H9 (cell line): ENCODE measurements around the gene HLA-DPB1. TPM values are rescaled to one million over a fixed set of nuclear protein-coding genes. Genes with fewer than 3 reads are reported as not detected.

ENCODE experiments used
- DNase-seq: peaks from one replicate; pipeline ENCODE4 v3.0.0-alpha.2; 2017
- H2AFZ ChIP-seq: one replicate; pipeline ENCODE4 v1.6.1; 2013; ENCODE audit warnings: mild to moderate bottlenecking, low read length, control low read depth, moderate library complexity
- H2AK5ac ChIP-seq: 2 replicates; pipeline ENCODE4 v1.6.1; 2013; ENCODE audit warnings: low read length, control low read depth, mixed read lengths; ENCODE audit not compliant: insufficient read length
- H2BK120ac ChIP-seq: one replicate; pipeline ENCODE4 v1.6.1; 2013; ENCODE audit warnings: low read depth, mild to moderate bottlenecking, low read length, control low read depth, inconsistent platforms; ENCODE audit not compliant: poor library complexity, severe bottlenecking
- H2BK12ac ChIP-seq: 2 replicates; pipeline ENCODE4 v1.6.1; 2013; ENCODE audit warnings: low read length, control low read depth, mixed read lengths, low read depth; ENCODE audit not compliant: insufficient read length
- H2BK15ac ChIP-seq: 2 replicates; pipeline ENCODE4 v1.6.1; 2013; ENCODE audit warnings: low read depth, low read length, control low read depth
- H2BK20ac ChIP-seq: one replicate; pipeline ENCODE4 v1.6.1; 2013; ENCODE audit warnings: low read depth, mild to moderate bottlenecking, low read length, control low read depth, inconsistent platforms; ENCODE audit not compliant: poor library complexity, severe bottlenecking
- H2BK5ac ChIP-seq: 2 replicates; pipeline ENCODE4 v1.6.1; 2013; ENCODE audit warnings: low read length, control low read depth, mixed read lengths; ENCODE audit not compliant: insufficient read length
- H3K14ac ChIP-seq: 2 replicates; pipeline ENCODE4 v1.6.1; 2013; ENCODE audit warnings: low read length, control low read depth; ENCODE audit not compliant: insufficient read depth
- H3K18ac ChIP-seq: 2 replicates; pipeline ENCODE4 v1.6.1; 2013; ENCODE audit warnings: low read depth, mild to moderate bottlenecking, mixed read lengths, low read length, control low read depth; ENCODE audit not compliant: insufficient read length
- H3K23ac ChIP-seq: 2 replicates; pipeline ENCODE4 v1.6.1; 2013; ENCODE audit warnings: low read length, control low read depth, mixed read lengths, low read depth; ENCODE audit not compliant: insufficient read length
- H3K23me2 ChIP-seq: 2 replicates; pipeline ENCODE4 v1.6.1; 2013; ENCODE audit warnings: low read depth, mild to moderate bottlenecking, mixed read lengths, low read length, control low read depth; ENCODE audit not compliant: insufficient read length, poor library complexity, severe bottlenecking
- H3K27ac ChIP-seq: 2 replicates; pipeline ENCODE4 v1.5.1; 2013; ENCODE audit warnings: low read length, control low read depth, mixed read lengths, low read depth; ENCODE audit not compliant: insufficient read length
- H3K27me3 ChIP-seq: 2 replicates; pipeline ENCODE4 v1.6.1; 2013; ENCODE audit warnings: low read length, control low read depth, inconsistent platforms; ENCODE audit not compliant: insufficient read depth
- H3K4ac ChIP-seq: 2 replicates; pipeline ENCODE4 v1.6.1; 2013; ENCODE audit warnings: low read depth, mild to moderate bottlenecking, control low read depth, inconsistent platforms, low read length, moderate library complexity
- H3K4me1 ChIP-seq: 2 replicates; pipeline ENCODE4 v1.6.1; 2013; ENCODE audit warnings: low read length, control low read depth, inconsistent platforms; ENCODE audit not compliant: insufficient read depth
- H3K4me2 ChIP-seq: 2 replicates; pipeline ENCODE4 v1.6.1; 2013; ENCODE audit warnings: low read length, control low read depth, mixed read lengths; ENCODE audit not compliant: insufficient read length, insufficient read depth
- H3K56ac ChIP-seq: 2 replicates; pipeline ENCODE4 v1.6.1; 2013; ENCODE audit warnings: low read depth, mild to moderate bottlenecking, mixed read lengths, low read length, control low read depth; ENCODE audit not compliant: insufficient read length
- H3K79me1 ChIP-seq: 2 replicates; pipeline ENCODE4 v1.6.1; 2013; ENCODE audit warnings: low read depth, mild to moderate bottlenecking, moderate library complexity, low read length, control low read depth, inconsistent platforms; ENCODE audit not compliant: insufficient read depth, poor library complexity, severe bottlenecking
- H3K79me2 ChIP-seq: 2 replicates; pipeline ENCODE4 v1.6.1; 2013; ENCODE audit warnings: low read length, control low read depth, inconsistent platforms; ENCODE audit not compliant: insufficient read depth
- H3K9ac ChIP-seq: 2 replicates; pipeline ENCODE4 v1.6.1; 2013; ENCODE audit warnings: low read length, control low read depth, mixed read lengths; ENCODE audit not compliant: insufficient read length; ENCODE audit errors: extremely low read depth
- H3K9me3 ChIP-seq: one replicate; pipeline ENCODE4 v1.6.1; 2013; ENCODE audit warnings: low read depth, low read length, inconsistent platforms; ENCODE audit not compliant: control insufficient read depth
- H3T11ph ChIP-seq: one replicate; pipeline ENCODE4 v1.6.1; 2013; ENCODE audit warnings: mild to moderate bottlenecking, low read length, control low read depth, inconsistent platforms
- H4K20me1 ChIP-seq: one replicate; pipeline ENCODE4 v1.6.1; 2013; ENCODE audit not compliant: control insufficient read depth, insufficient read length, insufficient read depth
- H4K5ac ChIP-seq: 2 replicates; pipeline ENCODE4 v1.6.1; 2013; ENCODE audit warnings: low read depth, mild to moderate bottlenecking, mixed read lengths, low read length, control low read depth; ENCODE audit not compliant: insufficient read length
- H4K8ac ChIP-seq: replicated peaks from 2 replicates; pipeline ENCODE4 v1.6.1; 2013; ENCODE audit warnings: low read length, control low read depth, mixed read lengths, low read depth; ENCODE audit not compliant: insufficient read length
- H4K91ac ChIP-seq: 2 replicates; pipeline ENCODE4 v1.6.1; 2013; ENCODE audit warnings: low read depth, mild to moderate bottlenecking, moderate library complexity, mixed read lengths, low read length, control low read depth; ENCODE audit not compliant: insufficient read length
- H3K27ac Mint-ChIP-seq, 3 experiments: 2 replicates in 2 of 3; 3 replicates in 1 of 3; pipeline ENCODE4 v1.8.0; 2020 to 2021; ENCODE audit warnings: mixed read lengths in 3 of 3, mild to moderate bottlenecking in 1 of 3, moderate library complexity in 1 of 3
- H3K27me3 Mint-ChIP-seq: 2 replicates; pipeline ENCODE4 v1.8.0; 2021; ENCODE audit warnings: low read depth, mild to moderate bottlenecking, moderate library complexity, mixed read lengths
- H3K36me3 Mint-ChIP-seq, 3 experiments: 2 replicates in 2 of 3; 3 replicates in 1 of 3; pipeline ENCODE4 v1.8.0; 2020 to 2021; ENCODE audit warnings: low read depth in 3 of 3, mixed read lengths in 3 of 3; ENCODE audit not compliant: insufficient read depth in 1 of 3
- H3K4me1 Mint-ChIP-seq, 2 experiments: 2 replicates each; pipeline ENCODE4 v1.8.0; 2020; ENCODE audit warnings: mixed read lengths in 2 of 2
- H3K4me3 Mint-ChIP-seq, 2 experiments: 2 replicates in 1 of 2; 3 replicates in 1 of 2; pipeline ENCODE4 v1.8.0; 2020 to 2021; ENCODE audit warnings: mild to moderate bottlenecking in 2 of 2, mixed read lengths in 2 of 2, moderate library complexity in 1 of 2
- H3K9me3 Mint-ChIP-seq, 2 experiments: 2 replicates in 1 of 2; 3 replicates in 1 of 2; pipeline ENCODE4 v1.8.0; 2020; ENCODE audit warnings: mild to moderate bottlenecking in 2 of 2, mixed read lengths in 2 of 2, moderate library complexity in 1 of 2
- CTCF ChIP-seq: fragments of 200-600 bp; sonication (generic); conservative IDR thresholded peaks from 3 replicates; pipeline ENCODE4 v1.8.0; 2021; ENCODE audit warnings: antibody characterized with exemption, mild to moderate bottlenecking
- WGBS: extraction: QIAGEN DNeasy Blood & Tissue Kit; methylation state at CpG from one replicate; pipeline ENCODE4 v1.1.7; 2013; ENCODE audit warnings: missing lambda C conversion rate, low lambda C conversion rate, mixed read lengths; ENCODE audit not compliant: insufficient read length; ENCODE audit errors: extremely low coverage; 5-methylcytosine and 5-hydroxymethylcytosine counted together
- total RNA-seq: library from RNA; stranded (reverse); gene quantifications from 2 replicates; pipeline ENCODE4 v1.2.1, GENCODE V29; 2021

Gene HLA-DPB1
- total RNA-seq, 1 experiment from 2014 or later = 23.6 TPM

- Histone ChIP-seq H2BK20ac (no peak overlapping the region), H2BK5ac (no peak overlapping the region), H4K5ac (no peak overlapping the region), H2BK15ac (no peak overlapping the region), H3K14ac (no peak overlapping the region), H3K4me1 (no peaks in the 10 kb centered on the region), H2AFZ (no peak overlapping the region), H4K91ac (no peak overlapping the region), H3T11ph (no peak overlapping the region), H4K20me1 (no peaks in the 10 kb centered on the region), H3K4me2 (no peak overlapping the region), H3K18ac (no peak overlapping the region), H3K9ac (no peak overlapping the region), H3K23me2 (no peaks in the 10 kb centered on the region), H3K79me2 (no peaks in the 10 kb centered on the region), H3K23ac (no peak overlapping the region), H3K27me3 (no peaks in the 10 kb centered on the region), H3K4ac (no peak overlapping the region), H2AK5ac (no peak overlapping the region), H3K56ac (no peak overlapping the region), H4K8ac (no peak overlapping the region), H3K27ac (no peak overlapping the region), H2BK12ac (no peak overlapping the region), H3K79me1 (no peaks in the 10 kb centered on the region), H2BK120ac (no peak overlapping the region), H3K9me3 (no peaks in the 10 kb centered on the region)
- peaks cover 0 to 4% of the 10 kb centered on the region in 2 experiments; a peak in 2 of 5 replicates for H3K9me3 Mint-ChIP-seq
- no peak overlapping the region for H3K27ac Mint-ChIP-seq
- no peaks in the 10 kb centered on the region for H3K4me1 Mint-ChIP-seq
- TF ChIP-seq CTCF = no peak
- H3K4me3 Mint-ChIP-seq = no peak overlapping the region
- no peak for DNase-seq
- H3K36me3 Mint-ChIP-seq = no peaks in the 10 kb centered on the region
- WGBS = no CpG with 5 or more reads among the region's 2 CpGs
- H3K27me3 Mint-ChIP-seq = peaks cover 4% of the 10 kb centered on the region
Measured at GRCh38 chr6:33040157-33040556, 35.6 kb upstream of the HLA-DPB1 start.
